Brain microvascular endothelial cell (primary cell): Measurements from ENCODE around the gene NDUFA5.

ENCODE experiments used
- DNase-seq: peaks from one replicate; pipeline ENCODE4 v3.0.0-alpha.2; 2020
- H3K27ac ChIP-seq: fragments of 250-450 bp; sonication (Bioruptor Pico); 2 replicates; pipeline ENCODE4 v1.5.1; 2020; ENCODE audit warnings: mild to moderate bottlenecking, moderate library complexity
- H3K27me3 ChIP-seq: fragments of 250-450 bp; sonication (Bioruptor Pico); replicated peaks from 2 replicates; pipeline ENCODE4 v1.5.1; 2020; ENCODE audit warnings: mild to moderate bottlenecking
- H3K36me3 ChIP-seq: fragments of 250-450 bp; sonication (Bioruptor Pico); replicated peaks from 2 replicates; pipeline ENCODE4 v1.5.1; 2020; ENCODE audit warnings: mild to moderate bottlenecking
- H3K4me3 ChIP-seq: 2 replicates; pipeline ENCODE4 v1.5.1; 2011; ENCODE audit warnings: low read depth, mild to moderate bottlenecking, control low read depth, low read length, moderate library complexity
- in situ Hi-C: cut with HindIII; loops from 2 replicates; pipeline ENCODE4 v1.10.0; 2017; ENCODE audit warnings: low sequenced_read_pairs, low pct_ligation_motif_present
- TF ChIP-seq, protein P1 (sequence below): IDR thresholded peaks from 2 replicates; pipeline ENCODE4 v1.5.1; 2011; ENCODE audit warnings: low read depth, mild to moderate bottlenecking, moderate library complexity, low read length, control low read depth, inconsistent platforms; ENCODE audit errors: missing control alignments

NDUFA5 gene

GRCh38 chr7:123571187-123571586, 13.6 kb upstream of the NDUFA5 start:
- no peaks in the 10 kb centered on the region for H3K27me3 ChIP-seq
- no peaks in the 10 kb centered on the region for H3K36me3 ChIP-seq
- DNase-seq = no peak
- TF ChIP-seq, protein P1, sequence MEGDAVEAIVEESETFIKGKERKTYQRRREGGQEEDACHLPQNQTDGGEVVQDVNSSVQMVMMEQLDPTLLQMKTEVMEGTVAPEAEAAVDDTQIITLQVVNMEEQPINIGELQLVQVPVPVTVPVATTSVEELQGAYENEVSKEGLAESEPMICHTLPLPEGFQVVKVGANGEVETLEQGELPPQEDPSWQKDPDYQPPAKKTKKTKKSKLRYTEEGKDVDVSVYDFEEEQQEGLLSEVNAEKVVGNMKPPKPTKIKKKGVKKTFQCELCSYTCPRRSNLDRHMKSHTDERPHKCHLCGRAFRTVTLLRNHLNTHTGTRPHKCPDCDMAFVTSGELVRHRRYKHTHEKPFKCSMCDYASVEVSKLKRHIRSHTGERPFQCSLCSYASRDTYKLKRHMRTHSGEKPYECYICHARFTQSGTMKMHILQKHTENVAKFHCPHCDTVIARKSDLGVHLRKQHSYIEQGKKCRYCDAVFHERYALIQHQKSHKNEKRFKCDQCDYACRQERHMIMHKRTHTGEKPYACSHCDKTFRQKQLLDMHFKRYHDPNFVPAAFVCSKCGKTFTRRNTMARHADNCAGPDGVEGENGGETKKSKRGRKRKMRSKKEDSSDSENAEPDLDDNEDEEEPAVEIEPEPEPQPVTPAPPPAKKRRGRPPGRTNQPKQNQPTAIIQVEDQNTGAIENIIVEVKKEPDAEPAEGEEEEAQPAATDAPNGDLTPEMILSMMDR = no peak
- in situ Hi-C loops = no loop called here
- no peak overlapping the region for H3K27ac ChIP-seq
- no peak overlapping the region for H3K4me3 ChIP-seq

DNA sequence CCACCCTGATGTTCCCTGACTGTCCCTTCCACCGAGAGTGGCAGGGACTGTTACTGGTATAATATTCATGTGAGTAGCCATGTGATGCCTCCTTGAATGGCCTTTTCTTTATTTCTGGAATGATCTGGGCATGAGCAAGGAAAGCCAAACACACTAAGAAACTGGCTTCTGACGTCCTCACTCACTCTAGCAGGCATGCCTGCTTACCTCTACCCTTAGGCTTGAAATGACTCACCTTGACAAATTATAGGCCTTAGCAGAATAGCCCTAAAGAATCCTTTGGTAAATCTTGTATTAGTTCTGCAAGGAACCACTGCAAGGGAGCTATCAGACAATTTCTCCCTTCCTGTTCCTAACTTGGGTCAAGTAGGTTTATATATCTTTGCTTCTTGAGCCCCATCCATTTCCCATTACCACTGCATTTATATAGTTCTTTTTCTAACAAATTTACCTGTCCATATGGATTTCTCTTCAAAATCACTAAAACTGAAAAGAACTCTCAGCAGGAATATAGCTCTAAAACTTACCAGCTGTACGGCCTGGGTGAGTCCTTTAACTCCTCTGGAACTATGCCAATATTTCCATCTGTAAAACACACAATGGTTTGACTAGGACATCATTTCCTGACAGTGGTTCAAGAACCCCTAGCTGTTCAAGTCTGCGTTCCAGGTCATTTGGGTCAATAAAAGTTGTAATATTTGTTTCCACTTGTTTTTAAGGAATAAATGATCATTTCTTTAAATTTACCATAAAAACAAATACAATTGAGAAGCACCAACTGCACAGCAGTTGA, 13.0 kb upstream of the NDUFA5 start:
- Histone ChIP-seq H3K36me3 (no peaks in the 10 kb centered on the region), H3K27ac (no peak overlapping the region), H3K27me3 (no peaks in the 10 kb centered on the region), H3K4me3 (no peak overlapping the region)
- in situ Hi-C loops = no loop called here
- TF ChIP-seq, protein P1 = no peak
- DNase-seq = no peak

GRCh38 chr7:123569352-123570010, 11.9 kb upstream of the NDUFA5 start:
- Histone ChIP-seq H3K27me3 (no peaks in the 10 kb centered on the region), H3K4me3 (no peak overlapping the region), H3K27ac (no peak overlapping the region), H3K36me3 (no peaks in the 10 kb centered on the region)
- DNase-seq = no peak
- in situ Hi-C loops = no loop called here
- TF ChIP-seq, protein P1 = no peak

DNA sequence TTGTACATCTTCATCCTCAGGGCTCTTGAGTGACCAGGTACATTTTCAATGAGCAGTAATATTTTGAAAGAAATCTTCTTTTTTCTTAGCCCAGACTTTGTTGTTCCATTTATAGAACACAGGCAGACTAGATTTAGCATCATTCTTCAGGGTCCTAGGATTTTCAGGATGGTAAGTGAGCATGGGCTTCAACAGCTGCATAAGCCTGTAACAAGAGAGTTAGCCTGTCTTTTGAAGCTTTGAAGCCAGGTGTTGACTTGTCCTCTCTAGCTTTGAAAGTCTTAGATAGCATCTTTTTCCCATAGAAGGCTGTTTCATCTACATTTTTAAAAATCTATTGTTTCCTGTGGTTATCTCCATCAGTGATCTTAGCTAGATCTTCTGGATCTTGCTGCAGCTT, 4.5 kb upstream of the NDUFA5 start:
- no peaks in the 10 kb centered on the region for H3K27me3 ChIP-seq
- in situ Hi-C loops = no loop called here
- no peak overlapping the region for H3K4me3 ChIP-seq
- no peaks in the 10 kb centered on the region for H3K36me3 ChIP-seq
- no peak overlapping the region for H3K27ac ChIP-seq
- TF ChIP-seq, protein P1 = no peak
- DNase-seq = no peak

DNA sequence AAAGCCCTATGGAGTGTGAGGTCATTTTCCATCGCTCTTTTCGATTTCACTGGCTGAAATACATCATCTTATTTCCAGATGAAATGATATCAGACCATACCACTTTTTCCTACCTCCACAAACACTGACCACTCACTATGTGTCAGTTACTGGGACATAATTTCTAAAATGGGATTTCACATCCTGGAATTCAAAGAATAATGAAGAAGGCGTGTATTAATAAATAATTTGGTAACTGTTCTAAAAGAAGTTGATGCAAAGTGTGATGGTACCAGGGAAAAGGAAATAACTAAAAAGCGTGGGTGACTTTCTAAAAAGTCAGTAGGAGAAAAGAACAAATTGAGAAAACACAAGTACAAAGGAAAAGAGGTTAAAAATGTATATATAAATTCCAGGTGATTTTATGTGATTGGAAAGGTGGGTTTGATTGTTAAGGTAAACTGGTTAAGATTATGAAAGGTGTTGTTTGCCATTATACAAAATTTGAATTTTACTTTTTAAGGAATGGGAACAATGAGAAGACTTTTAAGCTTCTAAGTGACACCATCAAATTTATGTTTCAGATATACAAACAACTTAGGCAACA, 764 bp upstream of the NDUFA5 start:
- TF ChIP-seq, protein P1 = no peak
- in situ Hi-C loops = no loop called here
- Histone ChIP-seq H3K4me3 (peak overlapping the region; percentile 87), H3K27ac (peak overlapping the region; percentile 84), H3K27me3 (no peaks in the 10 kb centered on the region), H3K36me3 (no peaks in the 10 kb centered on the region)
- no peak for DNase-seq
